Astrocyte (in vitro differentiated cells and primary cell): ENCODE measurements around the gene EEA1.

Experiments
- CTCF ChIP-seq: IDR thresholded peaks from 2 replicates; pipeline ENCODE4 v1.5.1; 2011; ENCODE audit warnings: low read depth, mild to moderate bottlenecking, inconsistent platforms, low read length, moderate library complexity; ENCODE audit not compliant: insufficient read depth
- EZH2 ChIP-seq: IDR thresholded peaks from 2 replicates; pipeline ENCODE4 v1.6.1; 2012; ENCODE audit warnings: mild to moderate bottlenecking, low read length, inconsistent platforms; ENCODE audit not compliant: insufficient read depth

DNA sequence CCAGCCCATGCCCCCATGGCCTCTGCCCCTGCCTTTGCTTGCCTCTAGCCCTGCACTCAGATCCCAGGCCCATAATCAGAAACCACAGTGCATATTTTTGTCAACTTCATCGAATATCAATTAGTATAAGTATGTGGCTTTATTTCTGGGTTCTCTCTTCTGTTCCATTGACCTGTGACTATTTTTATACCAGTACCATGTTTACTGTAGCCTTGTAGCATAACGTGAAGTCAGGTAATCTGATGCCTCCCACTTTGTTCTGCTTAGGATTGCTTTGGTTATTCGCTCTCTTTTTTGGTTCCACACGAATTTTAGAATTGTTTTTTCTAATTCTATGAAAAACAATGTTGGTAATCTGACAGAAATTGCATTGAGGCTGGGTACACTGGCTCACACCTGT is 14.9 kb downstream of the EEA1 start:
- TF ChIP-seq CTCF (no peak), EZH2 (no peak)
